HFFc6 (cell line): ENCODE data around the gene CYP24A1. TPM values are rescaled to one million over a fixed set of nuclear protein-coding genes. Genes with fewer than 3 reads are reported as not detected.

ENCODE experiments used
- DNase-seq: peaks from one replicate; pipeline ENCODE4 v3.0.0-alpha.2; 2018
- H3K27ac Mint-ChIP-seq: 2 replicates; pipeline ENCODE4 v1.8.0; 2020; ENCODE audit warnings: mild to moderate bottlenecking, mixed read lengths
- H3K27me3 Mint-ChIP-seq: 2 replicates; pipeline ENCODE4 v1.8.0; 2021; ENCODE audit warnings: mild to moderate bottlenecking, moderate library complexity, mixed read lengths; ENCODE audit not compliant: insufficient read depth
- H3K36me3 Mint-ChIP-seq: 2 replicates; pipeline ENCODE4 v1.8.0; 2021; ENCODE audit warnings: low read depth, mixed read lengths
- H3K4me1 Mint-ChIP-seq: 2 replicates; pipeline ENCODE4 v1.8.0; 2020; ENCODE audit warnings: low read depth, mixed read lengths
- H3K4me3 Mint-ChIP-seq: 2 replicates; pipeline ENCODE4 v1.8.0; 2020; ENCODE audit warnings: mild to moderate bottlenecking, moderate library complexity, mixed read lengths
- H3K9me3 Mint-ChIP-seq: 2 replicates; pipeline ENCODE4 v1.8.0; 2020; ENCODE audit warnings: mild to moderate bottlenecking, mixed read lengths
- total RNA-seq, 6 experiments: library from RNA; stranded (reverse); fragmentation: NEBNext Ultra II Directional; extraction: Animal tissue kit (Norgen Biotek cat#: 25700); gene quantifications; 2 replicates in 1 of 6; 3 replicates in 5 of 6; pipeline ENCODE4 v1.2.3, GENCODE V29; 2021
- TF ChIP-seq, protein P1 (sequence below): fragments of 200-600 bp; sonication (generic); IDR thresholded peaks from 2 replicates; pipeline ENCODE4 v1.5.0; 2021; ENCODE audit warnings: antibody characterized with exemption, mild to moderate bottlenecking

CYP24A1 gene
- total RNA-seq, 6 experiments from 2014 or later = 0.11 to 1.1 (median 0.37) TPM; not detected in 2

DNA sequence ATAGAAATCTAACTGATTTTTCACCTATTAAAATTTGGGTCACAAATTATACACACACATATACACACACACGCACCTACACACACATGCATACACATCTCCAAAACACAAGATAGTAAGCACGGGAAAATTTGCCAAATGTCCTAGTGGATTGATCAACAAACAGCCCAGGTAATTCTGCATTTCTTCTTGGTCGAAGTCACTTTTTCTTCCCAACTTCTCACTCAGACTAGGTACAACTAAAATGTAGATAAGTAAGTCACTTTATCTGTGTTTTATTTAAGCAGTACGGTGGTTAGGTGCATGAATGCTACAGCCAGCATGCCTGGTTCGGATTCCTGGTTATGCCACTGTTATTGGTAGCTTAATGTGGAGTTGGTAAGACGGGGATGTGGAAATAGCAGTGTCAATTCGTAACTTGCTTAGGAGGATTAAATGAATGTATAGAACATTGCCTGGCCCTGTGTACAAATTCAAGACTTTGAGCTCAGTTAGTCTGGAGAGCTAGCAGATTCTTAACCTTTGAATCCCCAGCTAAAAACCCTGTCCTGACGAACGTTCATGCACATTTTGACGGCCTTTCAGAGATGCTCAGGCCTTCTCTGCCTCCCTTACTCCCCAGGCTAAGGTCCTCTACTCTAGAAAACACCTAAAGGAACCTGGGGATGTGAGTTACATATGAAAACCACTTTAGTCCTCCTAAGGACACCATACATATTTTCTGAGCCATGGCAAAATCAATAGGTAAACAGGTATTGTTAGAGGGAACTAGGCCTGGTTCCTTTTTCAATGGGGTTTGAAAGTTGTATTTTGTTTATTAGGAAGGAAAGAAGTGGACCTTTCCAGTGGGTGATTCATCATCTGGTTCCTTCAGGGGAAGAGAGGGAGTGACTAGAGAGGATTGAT, 50.9 kb downstream of the CYP24A1 start:
- H3K4me1 Mint-ChIP-seq = peaks cover 42% of the 10 kb centered on the region
- H3K9me3 Mint-ChIP-seq = no peaks in the 10 kb centered on the region
- TF ChIP-seq, protein P1, sequence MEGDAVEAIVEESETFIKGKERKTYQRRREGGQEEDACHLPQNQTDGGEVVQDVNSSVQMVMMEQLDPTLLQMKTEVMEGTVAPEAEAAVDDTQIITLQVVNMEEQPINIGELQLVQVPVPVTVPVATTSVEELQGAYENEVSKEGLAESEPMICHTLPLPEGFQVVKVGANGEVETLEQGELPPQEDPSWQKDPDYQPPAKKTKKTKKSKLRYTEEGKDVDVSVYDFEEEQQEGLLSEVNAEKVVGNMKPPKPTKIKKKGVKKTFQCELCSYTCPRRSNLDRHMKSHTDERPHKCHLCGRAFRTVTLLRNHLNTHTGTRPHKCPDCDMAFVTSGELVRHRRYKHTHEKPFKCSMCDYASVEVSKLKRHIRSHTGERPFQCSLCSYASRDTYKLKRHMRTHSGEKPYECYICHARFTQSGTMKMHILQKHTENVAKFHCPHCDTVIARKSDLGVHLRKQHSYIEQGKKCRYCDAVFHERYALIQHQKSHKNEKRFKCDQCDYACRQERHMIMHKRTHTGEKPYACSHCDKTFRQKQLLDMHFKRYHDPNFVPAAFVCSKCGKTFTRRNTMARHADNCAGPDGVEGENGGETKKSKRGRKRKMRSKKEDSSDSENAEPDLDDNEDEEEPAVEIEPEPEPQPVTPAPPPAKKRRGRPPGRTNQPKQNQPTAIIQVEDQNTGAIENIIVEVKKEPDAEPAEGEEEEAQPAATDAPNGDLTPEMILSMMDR = no peak
- DNase-seq = no peak
- no peaks in the 10 kb centered on the region for H3K27me3 Mint-ChIP-seq
- no peaks in the 10 kb centered on the region for H3K36me3 Mint-ChIP-seq
- peak overlapping the region; percentile 96 for H3K27ac Mint-ChIP-seq
- peak overlapping the region; percentile 59 for H3K4me3 Mint-ChIP-seq

DNA sequence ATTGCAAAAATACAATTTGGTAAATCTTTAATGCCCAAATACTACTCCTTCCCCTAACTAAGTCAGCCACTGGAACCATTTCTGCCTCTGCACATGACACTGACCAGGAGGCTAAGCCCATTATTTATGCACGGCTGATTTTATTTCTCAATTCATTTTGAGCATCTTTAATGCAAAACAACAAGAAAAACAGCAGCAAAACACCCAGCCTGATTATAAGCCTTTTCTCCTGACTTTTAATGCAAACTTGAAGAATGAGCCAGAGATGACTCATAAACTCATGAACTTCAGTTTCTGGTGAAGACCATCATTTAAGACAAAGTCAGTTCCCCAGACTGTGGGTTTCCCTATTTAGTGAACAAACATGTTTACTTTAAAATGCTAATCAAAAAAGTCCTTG, 51.6 kb downstream of the CYP24A1 start:
- Mint-ChIP-seq H3K27ac (peak overlapping the region; percentile 73; the same call in 1 of the 2 replicates), H3K4me1 (peaks cover 37% of the 10 kb centered on the region), H3K36me3 (no peaks in the 10 kb centered on the region), H3K4me3 (peak overlapping the region; percentile 35; the same call in 1 of the 2 replicates), H3K27me3 (no peaks in the 10 kb centered on the region), H3K9me3 (no peaks in the 10 kb centered on the region)
- DNase-seq = peak; percentile 50
- TF ChIP-seq, protein P1 = no peak

DNA sequence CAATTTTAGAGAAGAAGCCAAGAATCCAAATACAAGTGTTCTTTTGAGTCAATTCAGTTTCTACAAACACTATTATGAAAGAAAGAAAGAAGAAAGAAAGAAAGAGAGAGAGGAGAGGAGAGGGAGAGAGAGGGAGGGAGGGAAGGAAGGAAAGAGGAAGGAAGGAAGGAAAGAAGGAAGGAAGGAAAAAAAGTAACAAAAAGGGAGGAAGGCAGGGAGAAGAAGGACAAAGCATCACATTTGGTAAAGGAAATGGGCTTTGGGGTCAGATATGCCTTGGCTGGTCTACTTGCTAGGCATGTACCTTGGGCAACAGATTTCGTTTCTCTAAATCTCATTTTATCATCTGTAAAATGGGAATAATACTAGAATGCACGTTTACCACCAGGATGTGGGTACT, 54.0 kb downstream of the CYP24A1 start:
- no peak for DNase-seq
- H3K36me3 Mint-ChIP-seq = no peaks in the 10 kb centered on the region
- peaks cover 45% of the 10 kb centered on the region for H3K4me1 Mint-ChIP-seq
- H3K9me3 Mint-ChIP-seq = no peaks in the 10 kb centered on the region
- TF ChIP-seq, protein P1 = no peak
- H3K27me3 Mint-ChIP-seq = no peaks in the 10 kb centered on the region
- no peak overlapping the region for H3K4me3 Mint-ChIP-seq
- no peak overlapping the region for H3K27ac Mint-ChIP-seq

DNA sequence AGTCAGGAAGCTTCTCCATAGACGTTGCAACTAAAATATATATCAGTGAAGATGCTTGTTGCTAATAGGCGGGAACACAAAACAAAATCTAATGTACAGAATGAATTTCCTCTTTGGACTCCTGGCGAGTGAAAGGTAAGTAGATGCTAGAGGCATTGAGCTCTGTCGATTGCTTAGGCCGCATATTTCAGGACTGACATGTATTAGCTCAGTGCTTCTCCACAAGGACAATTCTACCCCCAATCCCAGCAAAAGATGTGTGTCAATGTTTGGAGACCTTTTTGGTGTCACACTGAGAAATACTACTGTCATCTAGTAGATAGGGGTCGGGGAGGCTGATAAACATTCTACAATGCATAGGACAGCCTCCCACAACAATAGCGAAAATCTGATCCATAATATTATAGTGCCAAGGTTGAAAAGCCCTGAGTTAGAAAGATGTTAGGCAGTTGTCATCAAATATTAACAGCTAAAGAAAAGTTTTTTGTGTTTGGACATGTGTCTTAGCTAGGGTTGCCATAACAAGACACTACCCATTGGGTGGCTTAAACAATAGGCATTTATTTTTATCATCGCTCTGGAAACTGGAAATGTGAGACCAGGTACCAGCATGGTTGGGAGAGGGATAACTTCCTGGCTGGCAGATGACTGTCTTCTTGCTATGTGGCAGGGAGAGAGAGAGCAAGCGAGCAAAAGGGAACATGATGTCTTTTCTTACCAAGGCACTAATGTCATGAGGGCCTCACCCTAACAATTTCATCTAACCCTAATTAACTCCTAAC, 55.4 kb downstream of the CYP24A1 start:
- no peak overlapping the region for H3K4me3 Mint-ChIP-seq
- no peaks in the 10 kb centered on the region for H3K36me3 Mint-ChIP-seq
- H3K27me3 Mint-ChIP-seq = peaks cover 2% of the 10 kb centered on the region
- no peaks in the 10 kb centered on the region for H3K9me3 Mint-ChIP-seq
- TF ChIP-seq, protein P1 = no peak
- H3K4me1 Mint-ChIP-seq = peaks cover 35% of the 10 kb centered on the region
- H3K27ac Mint-ChIP-seq = no peak overlapping the region
- DNase-seq = no peak

DNA sequence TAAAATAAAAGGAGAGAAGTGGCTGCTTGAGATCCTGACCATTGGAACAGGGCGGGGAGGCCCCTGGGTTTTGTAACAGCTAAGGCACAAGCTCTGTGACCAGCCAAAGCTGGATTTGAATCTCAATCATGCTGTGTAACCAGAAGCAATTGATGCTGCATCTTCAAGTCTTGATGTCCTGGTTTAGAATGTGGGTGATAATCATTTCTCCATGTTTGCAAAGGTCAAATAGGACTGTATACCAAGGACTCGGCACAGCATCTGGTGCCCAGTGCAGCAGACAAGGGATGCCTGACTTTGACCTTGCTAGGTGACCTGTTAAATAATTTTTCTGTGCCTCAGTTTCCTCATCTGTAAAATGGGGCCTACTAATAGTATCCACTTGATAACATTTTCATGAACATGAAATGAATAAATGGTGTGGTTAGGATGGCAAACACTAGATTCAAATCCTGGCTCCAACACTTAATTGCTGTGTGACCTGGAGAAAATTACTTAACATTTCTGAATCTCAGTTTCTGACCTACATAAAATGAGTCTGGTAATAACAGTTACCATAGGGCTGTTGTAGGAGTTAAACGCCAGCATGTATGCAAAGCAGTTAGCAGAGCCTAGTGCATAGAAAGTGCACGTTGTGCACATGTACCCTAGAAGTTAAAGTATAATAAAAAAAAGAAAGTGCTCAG, 57.1 kb downstream of the CYP24A1 start:
- H3K4me3 Mint-ChIP-seq = no peak overlapping the region
- peaks cover 2% of the 10 kb centered on the region for H3K27me3 Mint-ChIP-seq
- H3K36me3 Mint-ChIP-seq = no peaks in the 10 kb centered on the region
- no peak for DNase-seq
- H3K4me1 Mint-ChIP-seq = peaks cover 18% of the 10 kb centered on the region
- TF ChIP-seq, protein P1 = no peak
- H3K27ac Mint-ChIP-seq = no peak overlapping the region
- H3K9me3 Mint-ChIP-seq = no peaks in the 10 kb centered on the region
